OCI-M2 (cell line): ENCODE measurements around the gene CTTNBP2.

Experiments used
- DNase-seq: peaks from one replicate; lab custom pipeline; 2025; ENCODE audit not compliant: unreplicated experiment; lab: John Stamatoyannopoulos, UW

CTTNBP2 gene

DNA sequence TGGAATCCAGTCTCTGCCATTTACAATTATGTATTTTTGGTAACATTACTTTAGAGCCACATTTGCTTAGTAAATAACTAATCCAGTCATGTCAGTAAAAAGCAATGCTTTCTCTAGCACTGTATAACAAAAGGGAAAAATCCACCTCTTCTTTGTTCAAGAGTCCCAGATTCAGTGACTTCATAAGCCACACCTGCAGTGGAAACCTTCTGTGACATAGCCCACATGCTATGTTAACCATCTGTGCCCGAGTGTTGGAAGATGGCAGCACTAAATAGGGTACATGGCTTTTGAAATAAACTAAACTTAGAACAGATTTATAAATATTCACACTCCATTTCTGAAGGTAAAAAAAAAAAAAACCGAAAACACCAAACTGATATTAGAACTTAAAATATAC lies 83.0 kb downstream of the CTTNBP2 start:
- no peak for DNase-seq

DNA sequence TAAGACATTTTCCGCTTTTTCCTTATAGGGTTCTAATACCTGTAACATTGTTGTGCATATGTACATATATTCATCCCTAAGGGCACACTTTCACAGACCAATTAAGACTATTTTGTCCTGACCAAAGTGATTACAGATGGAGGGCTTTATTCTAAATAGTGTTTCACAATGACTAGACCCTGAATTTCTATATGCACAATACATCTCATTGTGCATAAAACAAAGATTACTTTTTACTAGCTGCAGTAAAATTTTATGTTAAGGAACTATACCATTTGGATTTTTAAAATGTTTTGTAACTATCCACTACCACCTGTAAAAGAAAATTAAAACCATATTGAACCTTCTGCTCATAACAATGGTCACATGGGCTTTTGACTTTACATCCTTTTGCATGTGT lies 87.8 kb downstream of the CTTNBP2 start:
- DNase-seq = no peak

DNA sequence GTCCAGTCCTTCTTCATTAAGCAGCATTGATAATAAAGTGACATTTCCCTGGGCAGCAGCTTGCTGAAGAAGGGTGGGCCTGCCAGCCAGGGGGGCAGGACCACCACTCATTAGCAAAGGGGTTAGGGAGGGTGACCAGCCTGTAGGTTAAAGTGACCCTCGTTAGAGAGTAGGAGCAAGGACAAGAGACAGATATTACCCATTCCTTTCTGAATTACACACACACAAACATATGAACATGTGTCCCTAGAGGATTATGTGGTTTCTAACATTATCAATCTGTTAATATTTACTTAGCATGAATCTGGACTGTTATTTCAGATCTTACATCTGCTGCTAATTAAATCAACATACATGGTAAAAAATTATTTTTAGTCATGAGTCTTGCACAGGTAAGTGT lies 88.9 kb downstream of the CTTNBP2 start:
- DNase-seq = no peak

DNA sequence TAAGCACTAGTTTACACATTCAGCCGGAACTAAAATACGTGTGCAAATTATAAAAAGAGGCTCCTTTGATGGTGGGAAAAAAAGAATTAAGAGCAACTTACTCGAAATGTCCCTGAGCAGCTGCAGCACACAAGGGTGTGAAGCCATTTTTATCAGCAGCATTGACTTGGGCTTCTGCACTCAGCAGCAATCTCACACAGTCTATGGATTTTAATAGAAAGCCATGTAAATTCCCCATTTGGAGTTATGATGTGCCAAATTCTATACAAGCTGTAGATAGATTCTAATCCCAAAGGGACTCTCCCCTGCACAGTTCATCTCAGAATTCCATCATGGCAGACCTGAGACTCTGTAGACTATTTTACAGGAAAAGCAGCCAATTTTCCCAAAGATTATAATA lies 90.5 kb downstream of the CTTNBP2 start:
- no peak for DNase-seq

DNA sequence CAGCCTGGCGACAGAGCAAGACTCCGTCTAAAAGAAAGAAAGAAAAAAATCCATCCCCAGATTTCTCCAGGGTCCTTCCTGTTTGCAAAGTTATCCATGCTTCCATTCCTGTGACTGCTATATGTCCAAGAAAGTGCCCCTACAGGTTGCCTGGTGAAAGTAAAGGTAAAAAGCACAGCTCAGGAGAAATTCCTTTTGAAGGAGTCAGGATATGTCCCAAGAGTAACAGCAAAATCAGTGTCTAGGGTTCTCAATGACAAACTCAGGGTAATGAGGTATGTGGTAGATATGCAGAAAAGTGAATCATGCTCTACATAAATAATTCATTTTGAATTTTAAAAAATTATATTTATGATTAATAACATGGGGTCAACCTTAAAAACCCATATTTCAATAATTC lies 91.5 kb downstream of the CTTNBP2 start:
- no peak for DNase-seq

DNA sequence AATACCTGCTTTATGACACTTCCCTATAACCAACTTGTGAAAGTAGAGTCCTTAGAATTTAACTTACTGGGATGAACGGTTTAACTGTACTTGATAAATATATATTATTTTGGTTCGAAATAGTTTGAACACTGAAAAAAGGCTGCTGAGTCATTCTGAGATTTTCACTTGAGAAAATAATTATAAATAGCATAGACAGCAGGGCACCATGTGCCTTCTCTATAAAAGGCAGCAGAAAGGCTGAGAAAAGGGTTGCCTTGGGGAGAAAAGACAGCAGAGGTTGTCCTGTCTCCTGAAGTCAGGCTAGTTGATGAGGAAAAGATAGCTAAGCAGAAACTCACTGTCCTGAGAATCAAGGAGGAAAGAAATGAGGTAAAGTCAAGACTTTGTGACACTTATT lies 92.4 kb downstream of the CTTNBP2 start:
- DNase-seq = no peak

DNA sequence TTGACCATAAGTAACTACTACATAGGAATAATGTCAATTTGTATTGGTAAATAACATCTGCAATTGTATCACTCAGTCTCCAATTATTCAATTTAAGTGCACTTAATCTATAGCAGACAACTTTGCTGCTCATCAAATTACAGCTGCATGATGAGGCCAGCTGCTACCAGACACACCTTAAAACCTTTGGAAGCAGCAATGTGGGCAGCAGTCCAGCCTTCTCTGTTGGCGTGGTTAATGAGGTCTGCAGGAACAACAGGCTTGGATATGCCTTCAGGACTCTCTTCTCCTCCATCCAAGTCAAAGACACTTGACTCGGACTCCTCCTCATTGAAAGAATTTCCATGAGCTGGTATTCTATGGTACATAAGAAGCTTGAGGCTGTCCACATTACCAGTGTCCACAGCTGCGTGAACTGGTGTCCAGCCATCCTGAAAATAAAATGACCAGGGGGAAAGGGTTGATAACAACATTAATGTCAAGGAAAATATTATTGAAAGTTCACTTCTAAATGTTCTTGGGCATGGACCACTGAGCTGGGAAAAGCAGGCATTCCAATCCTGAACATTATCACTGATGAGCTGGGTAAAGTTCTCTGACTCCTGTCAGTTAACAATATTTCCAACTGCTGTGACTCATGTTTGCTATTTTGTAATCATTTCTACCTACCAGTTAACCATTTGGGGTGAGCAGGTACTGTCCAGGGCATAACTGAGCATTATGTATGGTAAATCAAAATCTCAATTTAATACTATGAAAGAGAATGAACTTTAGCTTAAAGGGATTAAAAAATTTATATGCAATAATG lies 95.7 kb downstream of the CTTNBP2 start:
- no peak for DNase-seq

DNA sequence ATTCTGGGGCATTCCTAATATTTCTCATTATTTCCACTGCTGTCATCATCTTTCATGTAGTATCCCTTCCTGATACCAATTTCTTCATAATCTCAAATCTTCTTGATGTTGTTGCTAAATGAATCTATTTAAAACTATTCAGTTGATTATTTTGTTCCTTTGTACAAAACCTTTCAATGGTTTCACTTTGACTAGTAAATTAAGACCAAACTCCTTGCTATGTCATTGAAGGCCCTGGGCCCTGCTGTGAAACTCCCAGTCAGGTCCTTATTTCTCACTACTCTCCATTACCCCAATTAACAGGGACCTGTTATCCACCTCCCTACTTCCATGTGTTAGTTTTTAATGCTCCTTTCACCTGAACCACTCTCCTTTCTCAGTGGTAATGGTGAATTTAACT lies 97.0 kb downstream of the CTTNBP2 start:
- no peak for DNase-seq

DNA sequence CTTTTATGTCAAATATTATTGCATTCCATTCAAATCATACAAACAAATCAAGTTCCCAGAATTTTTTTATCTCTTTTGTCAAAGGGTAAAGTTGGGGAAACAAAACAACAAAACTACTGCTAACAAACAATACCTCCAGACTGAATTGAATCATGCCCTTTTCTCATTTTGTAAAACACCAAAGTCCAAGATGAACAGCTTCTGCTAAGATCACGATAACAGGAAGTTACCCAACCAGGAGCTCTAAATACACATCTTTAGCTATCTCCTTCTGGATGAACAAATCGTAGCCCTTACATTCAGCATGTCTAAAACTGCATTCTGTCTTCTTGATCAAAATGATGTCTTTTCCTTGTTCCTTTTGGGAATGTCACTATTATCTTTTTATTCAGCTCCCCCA lies 97.4 kb downstream of the CTTNBP2 start:
- DNase-seq = no peak

DNA sequence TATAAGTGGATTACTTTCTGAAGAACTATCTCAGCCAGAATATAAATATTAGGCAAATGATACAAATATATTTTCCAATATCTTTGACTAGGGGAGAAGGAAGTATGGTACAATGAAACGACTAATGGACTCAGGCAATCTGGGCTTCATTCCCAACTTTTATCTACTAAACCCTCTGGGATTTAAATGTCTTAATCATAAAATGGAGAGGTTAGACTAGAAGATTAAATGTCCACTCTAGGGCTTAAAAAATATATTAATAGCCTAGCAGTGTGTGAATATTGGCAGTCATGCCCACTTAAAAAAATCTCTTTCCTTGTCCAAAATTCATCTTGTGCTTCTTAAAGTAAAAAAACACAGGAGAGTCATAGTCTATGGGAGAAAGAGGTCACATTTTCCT lies 98.3 kb downstream of the CTTNBP2 start:
- DNase-seq = no peak

DNA sequence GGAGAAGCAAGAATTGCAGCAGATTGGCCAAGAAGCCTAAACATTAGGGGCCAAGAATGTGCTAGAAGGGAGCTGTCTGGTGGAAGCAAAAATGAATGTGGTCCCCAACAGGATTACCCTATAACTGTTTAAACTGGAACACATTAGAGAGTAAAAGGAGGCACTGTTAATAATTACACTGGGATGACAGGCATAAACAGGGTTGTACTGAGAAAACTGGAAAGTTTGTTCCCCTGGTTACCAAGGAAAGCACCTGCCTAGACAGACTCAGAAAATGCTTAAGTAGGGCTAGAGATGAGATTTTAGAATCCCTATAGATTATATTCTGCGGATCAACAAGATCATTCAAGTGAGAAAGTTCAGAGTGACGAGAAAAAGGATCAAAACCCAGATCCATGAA lies 100.8 kb downstream of the CTTNBP2 start:
- no peak for DNase-seq

DNA sequence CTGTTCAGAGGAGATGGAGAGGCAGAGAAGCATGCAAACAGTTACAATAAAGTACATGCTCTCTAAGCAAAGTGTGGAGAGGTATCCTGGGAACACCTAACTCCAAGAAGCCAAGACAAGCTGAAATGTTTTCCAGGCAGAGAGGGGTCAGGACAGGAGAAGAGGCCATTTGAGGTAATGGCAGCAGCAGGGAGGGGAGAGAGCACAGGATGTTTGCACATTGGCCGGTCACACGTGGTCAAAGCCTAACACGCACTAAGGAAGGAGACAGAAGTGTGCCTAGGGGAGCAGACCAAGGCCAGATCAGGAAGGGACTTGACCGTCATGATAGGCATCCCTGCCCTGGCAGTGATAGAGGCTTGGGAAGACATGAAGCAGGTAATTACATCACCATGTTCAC lies 101.5 kb downstream of the CTTNBP2 start:
- no peak for DNase-seq

DNA sequence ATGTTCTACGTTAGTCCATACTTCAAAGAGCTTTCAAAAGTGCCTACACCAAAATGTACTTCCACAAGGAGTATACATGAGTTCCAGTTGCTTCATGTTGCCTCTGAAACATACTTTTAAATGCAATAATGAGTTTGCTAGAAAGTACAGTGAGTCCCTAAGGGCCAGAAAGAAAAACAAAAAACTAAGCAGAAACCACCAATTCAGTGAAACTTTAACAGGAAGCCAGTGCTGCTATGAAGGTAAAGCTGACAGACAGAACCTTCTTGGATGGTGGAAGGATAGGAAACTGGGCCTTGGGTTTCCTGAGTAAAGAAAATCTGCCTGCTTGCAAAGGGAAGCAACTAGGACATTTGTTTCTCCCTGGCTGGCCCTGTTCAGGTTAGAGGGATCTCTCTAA lies 104.2 kb downstream of the CTTNBP2 start:
- no peak for DNase-seq

DNA sequence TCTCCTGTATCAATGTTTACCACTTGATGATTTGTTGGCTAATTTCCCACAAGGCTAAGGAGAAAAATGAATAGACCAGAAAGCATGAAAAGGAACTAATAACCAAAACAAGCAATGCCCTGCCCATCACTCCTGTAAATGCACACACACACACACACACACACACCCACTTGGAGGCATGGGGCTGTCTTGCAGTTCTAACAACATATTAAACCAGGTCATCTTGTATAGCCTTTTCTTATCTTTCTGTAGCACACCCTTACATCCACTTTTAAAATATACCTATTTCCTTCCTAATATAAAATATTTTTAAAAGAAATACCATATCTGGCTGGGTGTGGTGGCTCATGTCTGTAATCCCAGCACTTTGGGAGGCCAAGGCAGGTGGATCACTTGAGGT lies 105.3 kb downstream of the CTTNBP2 start:
- DNase-seq = no peak

DNA sequence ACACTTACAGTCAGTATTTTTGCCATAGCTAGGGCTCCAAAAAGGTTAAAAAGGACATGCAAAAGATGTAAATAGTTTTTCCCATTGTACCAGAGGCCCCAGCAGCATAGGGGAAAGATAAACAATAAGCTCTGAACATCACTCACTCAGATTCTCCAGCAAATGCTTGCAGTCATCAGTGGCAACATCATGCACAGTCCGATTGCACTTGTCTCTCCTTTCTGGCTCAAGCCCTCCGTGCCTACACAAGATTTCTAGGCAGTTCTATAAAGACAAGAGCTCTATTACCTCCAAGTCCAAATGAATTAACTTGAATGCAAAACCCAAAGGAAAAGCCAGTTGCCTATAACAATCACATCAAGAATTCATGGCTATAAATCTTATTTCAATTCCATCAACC lies 106.3 kb downstream of the CTTNBP2 start:
- DNase-seq = no peak

DNA sequence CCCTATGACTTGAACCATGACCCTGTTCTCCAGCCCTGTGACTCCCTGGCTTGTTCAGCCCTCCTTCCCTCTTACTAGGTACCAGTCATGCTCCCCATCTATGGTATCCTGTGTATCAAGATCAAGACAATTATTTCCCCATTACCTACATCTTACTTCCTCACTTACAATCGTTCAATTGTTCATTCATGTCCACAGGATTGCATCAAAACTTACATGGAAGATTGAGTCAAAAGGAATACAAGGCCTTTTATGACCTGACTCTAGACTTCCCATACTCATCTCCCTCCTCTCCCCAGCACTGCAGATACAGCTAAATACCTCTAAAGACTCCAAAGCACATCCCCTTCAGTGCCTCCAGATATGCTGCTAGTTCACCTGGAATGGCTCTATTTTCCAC lies 109.2 kb downstream of the CTTNBP2 start:
- DNase-seq = no peak

DNA sequence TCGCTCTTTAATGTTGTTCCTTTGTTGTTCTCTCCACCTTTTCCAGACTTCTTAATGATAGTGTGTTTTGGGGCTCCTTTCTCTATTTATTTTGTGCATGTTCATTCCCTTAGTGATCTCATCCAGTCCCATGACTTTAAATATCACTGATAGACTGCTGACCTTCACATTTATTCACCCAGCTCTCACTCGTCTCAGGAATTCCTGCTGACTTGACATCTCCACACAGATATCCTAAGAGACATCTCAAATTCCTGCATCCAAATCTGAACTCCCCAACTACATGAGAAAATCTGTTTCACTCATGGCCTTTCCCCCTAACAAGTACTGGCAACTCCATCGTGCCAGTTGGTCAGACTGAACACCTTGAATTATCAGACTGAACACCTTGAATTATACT lies 111.2 kb downstream of the CTTNBP2 start:
- DNase-seq = no peak

DNA sequence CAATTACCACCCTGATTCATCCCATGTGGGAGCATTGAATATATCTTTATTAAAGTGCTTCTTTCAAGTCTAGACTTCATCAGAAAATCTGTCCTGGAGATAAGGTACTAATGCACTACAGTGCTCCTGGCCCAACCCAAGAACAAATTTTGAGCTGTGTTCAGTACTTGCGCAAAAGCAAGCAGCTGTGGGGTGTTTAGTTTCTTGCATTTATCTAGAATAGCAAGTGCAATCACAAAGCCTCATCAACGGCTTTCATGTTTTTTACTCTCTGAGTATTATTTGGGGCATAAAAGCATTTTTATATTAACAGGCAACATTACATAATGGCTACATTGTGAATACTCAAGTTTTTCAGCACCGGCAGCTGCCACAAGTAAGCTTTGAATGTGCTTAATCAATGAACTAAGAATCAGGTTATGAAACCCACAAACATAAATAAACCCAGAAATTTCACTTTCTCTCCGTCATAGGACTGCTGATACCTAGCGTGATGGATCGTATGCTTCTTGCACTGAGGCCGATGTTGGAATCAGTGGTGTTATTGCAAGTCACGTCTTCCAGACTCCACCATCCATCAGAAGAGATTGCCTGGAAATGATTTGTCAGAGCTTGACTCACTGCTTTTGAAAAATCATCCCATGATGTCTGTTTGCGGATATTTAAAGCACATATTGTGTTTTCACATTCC lies 113.1 kb downstream of the CTTNBP2 start:
- DNase-seq = no peak

DNA sequence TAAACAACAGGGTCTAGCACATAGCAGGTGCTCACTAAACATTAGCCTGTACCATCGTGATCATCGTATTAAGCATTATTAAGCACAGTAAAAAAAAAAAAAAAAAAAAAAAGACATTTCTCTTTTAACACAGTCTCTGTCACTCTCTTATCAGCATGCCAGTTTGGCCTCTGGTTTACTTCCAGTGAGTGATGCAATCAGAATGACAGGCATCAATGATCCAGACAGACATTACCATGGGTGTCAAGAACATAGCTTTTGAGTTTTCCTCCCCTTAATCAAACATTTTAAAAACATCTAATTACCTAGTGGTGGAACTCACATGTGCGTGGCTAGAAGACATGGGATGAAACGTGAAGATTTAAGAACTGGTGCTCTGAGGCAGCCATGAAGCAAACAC lies 115.8 kb downstream of the CTTNBP2 start:
- DNase-seq = no peak

DNA sequence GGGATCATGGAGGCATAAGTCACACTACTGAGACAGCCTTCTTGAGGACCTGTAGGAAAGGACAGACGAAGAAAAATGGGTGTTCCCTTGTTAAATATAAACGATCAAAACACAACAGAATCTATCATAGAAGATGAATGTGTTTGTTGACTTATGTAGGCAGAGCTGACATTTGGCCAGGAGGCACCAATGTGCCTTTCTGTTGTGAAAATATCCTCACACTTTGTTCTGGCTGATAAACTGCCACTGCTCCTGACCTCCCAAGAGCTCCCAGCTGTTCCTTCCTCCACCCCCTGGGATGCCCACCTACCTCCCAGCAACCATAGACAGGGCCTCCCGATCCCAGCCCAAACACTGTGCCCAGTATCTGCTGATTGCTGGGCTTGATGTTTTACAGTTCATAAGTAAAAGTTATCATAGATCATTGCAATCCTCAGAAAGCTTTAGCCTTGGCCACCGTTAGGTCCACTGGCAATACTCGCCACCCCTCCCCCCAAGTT lies 116.6 kb downstream of the CTTNBP2 start:
- DNase-seq = no peak

DNA sequence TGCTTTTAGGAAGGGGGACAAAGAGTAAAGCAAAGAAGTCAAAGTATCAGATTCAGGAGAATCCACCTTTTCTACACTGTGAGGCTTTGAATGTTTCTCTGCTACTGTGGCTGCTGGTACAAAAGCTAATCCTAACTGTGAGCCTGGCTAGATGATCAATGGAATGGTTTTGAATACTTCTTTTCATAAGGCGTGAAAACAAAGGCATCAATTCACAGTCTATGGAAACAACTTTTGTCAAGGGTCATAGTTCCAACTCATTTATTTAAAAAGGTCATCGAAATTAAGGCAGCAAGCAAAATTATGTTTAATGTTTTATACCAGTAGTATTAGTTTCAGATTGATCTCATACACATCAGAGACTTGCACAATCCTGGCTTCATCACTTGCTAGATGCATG lies 118.1 kb downstream of the CTTNBP2 start:
- DNase-seq = no peak

DNA sequence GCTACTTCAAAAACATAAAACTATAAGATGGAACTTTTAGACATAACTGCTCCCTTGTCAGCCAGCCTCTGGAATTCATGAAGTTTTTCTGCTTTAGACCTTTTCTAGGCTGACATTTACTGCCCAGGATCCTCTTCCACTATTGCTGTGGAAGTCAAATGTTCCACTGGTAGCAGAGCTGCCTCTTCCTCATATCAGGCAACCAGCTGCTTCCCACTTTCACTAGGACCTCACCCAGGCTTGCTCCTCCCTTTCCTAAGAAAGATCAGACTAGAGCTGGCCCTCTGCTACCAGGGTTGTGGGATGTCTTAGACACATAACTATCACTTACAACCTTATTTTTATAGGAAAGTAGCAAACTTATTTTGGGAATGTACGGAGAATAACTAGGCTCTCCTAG lies 121.5 kb downstream of the CTTNBP2 start:
- DNase-seq = no peak
